GF-D8 (cell line): ENCODE measurements around the gene WDR81.

Experiments
- DNase-seq: peaks from one replicate; lab custom pipeline; 2025; lab: John Stamatoyannopoulos, UW

WDR81 gene

DNA sequence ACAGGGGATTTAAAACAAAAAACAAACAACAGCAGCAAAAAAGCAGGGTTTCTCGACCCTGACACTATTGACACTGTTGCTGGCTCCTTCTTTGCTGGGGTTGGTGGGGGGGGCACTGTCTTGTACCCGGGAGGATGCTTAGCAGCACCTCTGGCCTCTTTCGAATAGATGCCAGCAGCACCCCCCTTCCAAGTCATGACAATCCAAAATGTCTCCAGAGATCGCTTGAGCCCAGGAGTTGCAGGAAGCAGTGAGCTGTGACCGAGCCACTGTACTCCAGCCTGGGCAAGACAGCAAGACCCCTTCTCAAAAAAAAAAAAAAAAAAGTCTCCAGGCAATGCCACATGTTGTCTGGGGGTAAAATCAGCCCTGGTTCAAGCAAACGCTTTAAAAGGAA, 57.7 kb downstream of the WDR81 start:
- no peak for DNase-seq

- DNase-seq = no peak
These were observed 58.8 kb downstream of the WDR81 start for GRCh38 chr17:1783271-1783670.

- no peak for DNase-seq
These were observed 59.5 kb downstream of the WDR81 start for GRCh38 chr17:1783834-1784611.

DNA sequence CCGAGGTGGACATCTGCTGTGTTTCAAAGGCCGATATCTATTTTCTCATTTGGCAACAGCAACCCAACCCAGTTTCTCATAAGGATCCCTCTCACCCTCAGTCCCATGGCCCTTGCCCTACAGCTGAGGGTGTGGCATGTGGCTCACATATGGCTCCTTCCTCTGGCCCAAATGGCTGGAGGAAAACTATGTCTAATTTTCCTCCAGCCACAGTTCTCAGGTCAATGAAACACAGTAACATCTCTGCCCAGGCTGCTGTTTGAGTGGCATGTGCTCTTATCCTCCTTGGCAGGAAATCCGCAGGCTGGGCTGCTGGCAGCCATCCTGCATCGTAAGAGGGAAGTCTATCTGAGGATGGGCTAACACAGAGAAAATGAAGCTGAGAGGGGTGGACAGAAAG, 61.4 kb downstream of the WDR81 start:
- no peak for DNase-seq

DNA sequence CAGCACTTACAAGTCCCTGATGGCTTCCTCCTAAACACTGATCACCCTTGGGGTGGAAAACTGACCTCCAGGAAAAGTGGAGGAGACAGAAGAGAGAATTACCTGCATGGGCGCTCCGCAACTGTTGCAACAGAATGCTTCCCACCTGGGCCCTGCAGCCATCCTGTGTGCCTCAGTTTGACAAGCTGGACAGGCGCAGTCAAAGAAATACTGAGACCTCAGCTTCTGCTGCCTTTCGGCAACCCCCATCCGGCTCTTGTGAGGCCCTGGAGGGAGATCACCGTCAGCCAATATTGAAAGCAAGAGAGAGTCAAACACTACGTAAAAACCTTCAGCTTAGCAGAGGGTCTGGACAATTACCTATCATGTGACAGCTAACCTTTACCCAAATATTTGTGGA, 62.2 kb downstream of the WDR81 start:
- no peak for DNase-seq

DNA sequence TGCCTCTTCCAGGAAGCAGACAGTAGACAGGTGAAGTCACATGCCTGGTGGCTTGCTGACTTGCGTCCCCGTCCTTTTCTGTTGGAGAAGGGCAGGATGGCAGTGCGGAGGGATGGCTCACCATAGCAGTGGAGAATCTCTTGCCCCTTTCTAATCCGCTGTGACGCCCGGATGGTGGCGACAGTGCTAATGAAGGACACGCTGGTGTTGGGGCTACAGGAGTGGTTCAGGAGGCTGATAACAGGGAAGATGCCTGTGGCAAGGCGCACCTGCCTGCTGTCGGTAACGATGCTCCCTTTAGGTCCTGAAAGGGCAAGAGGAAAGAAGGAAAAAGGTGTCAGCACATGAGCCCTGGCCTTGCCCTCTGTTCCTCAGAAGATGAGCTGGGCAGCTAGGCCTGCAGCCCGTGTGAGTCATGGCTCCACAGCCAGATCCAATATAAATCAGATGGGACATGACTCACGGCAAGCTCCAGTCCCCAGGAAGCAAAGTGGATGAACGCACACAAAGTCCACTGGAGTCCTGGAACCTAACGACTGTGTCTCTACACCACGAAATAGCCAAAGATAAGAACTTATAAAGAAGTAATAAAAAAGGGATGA, 62.9 kb downstream of the WDR81 start:
- DNase-seq = no peak
